Spinal cord (tissue), 10 donors: ENCODE data around the gene LRRN4CL. TPM values are rescaled to one million over a fixed set of nuclear protein-coding genes. Genes with fewer than 3 reads are reported as not detected.
A peak's percentile ranks its signal among the peaks of the same experiment; 100 is the strongest.
"Not testable (repeated sequence)": the region's sequence is repeated elsewhere in the genome, so short reads cannot be mapped to it uniquely, and the experiment has no call there.

ENCODE experiments used
- DNase-seq, 6 donors: peaks; one replicate each; pipeline versions ENCODE4 v3.0.0 to v3.0.0-alpha.2; 2013 to 2015; ENCODE audit warnings: low spot score in 6 of 6, low read depth in 4 of 6
- H3K27ac ChIP-seq: one replicate; pipeline ENCODE4 v1.5.1; 2013; ENCODE audit warnings: low read depth, low read length, control low read depth
- H3K27me3 ChIP-seq: one replicate; pipeline ENCODE4 v1.6.1; 2013; ENCODE audit warnings: low read length; ENCODE audit not compliant: control insufficient read depth, insufficient read depth
- H3K36me3 ChIP-seq: one replicate; pipeline ENCODE4 v1.6.1; 2013; ENCODE audit warnings: low read length; ENCODE audit not compliant: control insufficient read depth, insufficient read depth
- H3K4me1 ChIP-seq: one replicate; pipeline ENCODE4 v1.6.1; 2013; ENCODE audit warnings: low read length; ENCODE audit not compliant: control insufficient read depth, insufficient read depth
- H3K4me3 ChIP-seq: one replicate; pipeline ENCODE4 v1.5.1; 2013; ENCODE audit warnings: low read depth, low read length, control low read depth
- H3K9me3 ChIP-seq: one replicate; pipeline ENCODE4 v1.6.1; 2013; ENCODE audit warnings: low read length; ENCODE audit not compliant: control insufficient read depth, insufficient read depth
- WGBS: methylation state at CpG from one replicate; pipeline ENCODE4 v1.1.5; 2013; ENCODE audit warnings: missing lambda C conversion rate; ENCODE audit not compliant: insufficient coverage; 5-methylcytosine and 5-hydroxymethylcytosine counted together
- polyA plus RNA-seq, 2 donors: library from polyadenylated mRNA; unstranded; fragments of 120-200 nt; gene quantifications; one replicate each; pipeline ENCODE4 v1.2.1, GENCODE V29; 2013; ENCODE audit not compliant: insufficient read length in 2 of 2
- total RNA-seq, 2 donors: library from RNA; depleted of rRNA in 1 of 2; stranded (reverse); fragments of 120-200 nt in 1 of 2; fragments of >200 nt in 1 of 2; gene quantifications; one replicate each; pipeline versions ENCODE4 v1.2.3 to v1.2.4, GENCODE V29; 2013 to 2014
- donor health status: healthy.

LRRN4CL gene
- total and polyA plus RNA-seq, 4 donors, result 0.40 to 15.0 (median 3.2) TPM

- H3K9me3 ChIP-seq, result no peaks in the 10 kb centered on the region
- no peak for DNase-seq
- no peaks in the 10 kb centered on the region for H3K27me3 ChIP-seq
- peaks cover 44% of the 10 kb centered on the region for H3K4me1 ChIP-seq
- H3K36me3 ChIP-seq, result peaks cover 45% of the 10 kb centered on the region
- 41% methylated on average over 6 of the region's 7 CpGs for WGBS
- H3K4me3 ChIP-seq, result peak overlapping the region; percentile 83
- H3K27ac ChIP-seq, result peak overlapping the region; percentile 54
Measured at GRCh38 chr11:62705413-62705812, 16.1 kb upstream of the LRRN4CL start.

- not testable (repeated sequence) for H3K27ac ChIP-seq, H3K4me3 ChIP-seq, H3K9me3 ChIP-seq, H3K27me3 ChIP-seq, DNase-seq
- H3K4me1 ChIP-seq, result peaks cover 33% of the 10 kb centered on the region
- WGBS, result 88% methylated on average over 4 of the region's 4 CpGs
- peaks cover 51% of the 10 kb centered on the region for H3K36me3 ChIP-seq
Measured at GRCh38 chr11:62703921-62704320, 14.6 kb upstream of the LRRN4CL start.

DNA sequence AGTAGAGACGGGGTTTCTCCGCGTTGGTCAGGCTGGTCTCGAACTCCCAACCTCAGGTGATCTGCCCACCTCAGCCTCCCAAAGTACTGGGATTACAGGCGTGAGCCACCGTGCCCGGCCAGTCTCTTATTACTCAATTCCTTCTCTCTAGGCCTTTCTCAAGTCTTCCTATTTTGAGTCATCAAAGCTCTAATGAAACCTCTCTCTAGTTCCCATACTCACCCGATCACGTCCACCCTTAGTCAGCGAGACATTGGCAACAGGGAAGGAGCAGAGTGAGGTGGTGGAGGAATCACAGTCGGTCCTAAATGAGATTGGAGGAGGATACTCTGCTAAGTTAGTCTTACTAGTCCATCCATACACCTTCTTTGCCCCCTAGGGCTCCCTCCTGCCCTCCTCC is 12.9 kb upstream of the LRRN4CL start:
- 94% methylated on average over 3 of the region's 11 CpGs for WGBS
- H3K9me3 ChIP-seq, result no peaks in the 10 kb centered on the region
- no peak overlapping the region for H3K4me3 ChIP-seq
- H3K27ac ChIP-seq, result no peak overlapping the region
- peaks cover 58% of the 10 kb centered on the region for H3K36me3 ChIP-seq
- no peaks in the 10 kb centered on the region for H3K27me3 ChIP-seq
- peaks cover 18% of the 10 kb centered on the region for H3K4me1 ChIP-seq
- no peak for DNase-seq

GRCh38 chr11:62694455-62695167 is 5.3 kb upstream of the LRRN4CL start:
- peaks cover 64% of the 10 kb centered on the region for H3K36me3 ChIP-seq
- 52% methylated on average over 12 of the region's 14 CpGs for WGBS

GRCh38 chr11:62693624-62694023 is 4.3 kb upstream of the LRRN4CL start:
- H3K4me3 ChIP-seq, H3K4me1 ChIP-seq, H3K27ac ChIP-seq, DNase-seq, H3K27me3 ChIP-seq, H3K9me3 ChIP-seq: not testable (repeated sequence)
- H3K36me3 ChIP-seq, result peaks cover 68% of the 10 kb centered on the region
- no CpG with 5 or more reads among the region's 4 CpGs for WGBS

More at GRCh38 chr11:62694455-62695167, 5.3 kb upstream of the LRRN4CL start:
- no peak overlapping the region for H3K4me3 ChIP-seq
- H3K27ac ChIP-seq, result no peak overlapping the region
- H3K9me3 ChIP-seq, result no peaks in the 10 kb centered on the region
- peak in 4 of 6 donors; percentile 47 to 89 (median 72) for DNase-seq
- H3K27me3 ChIP-seq, result no peaks in the 10 kb centered on the region
- H3K4me1 ChIP-seq, result peaks cover 7% of the 10 kb centered on the region

GRCh38 chr11:62688491-62688890 is 839 bp downstream of the LRRN4CL start:
- Histone ChIP-seq H3K27me3 (peaks cover 11% of the 10 kb centered on the region), H3K9me3 (no peaks in the 10 kb centered on the region), H3K36me3 (peaks cover 49% of the 10 kb centered on the region), H3K4me3 (peak overlapping the region; percentile 12), H3K27ac (peak overlapping the region; percentile 50), H3K4me1 (peaks cover 10% of the 10 kb centered on the region)
- no peak for DNase-seq
- WGBS, result no CpG with 5 or more reads among the region's 1 CpG

DNA sequence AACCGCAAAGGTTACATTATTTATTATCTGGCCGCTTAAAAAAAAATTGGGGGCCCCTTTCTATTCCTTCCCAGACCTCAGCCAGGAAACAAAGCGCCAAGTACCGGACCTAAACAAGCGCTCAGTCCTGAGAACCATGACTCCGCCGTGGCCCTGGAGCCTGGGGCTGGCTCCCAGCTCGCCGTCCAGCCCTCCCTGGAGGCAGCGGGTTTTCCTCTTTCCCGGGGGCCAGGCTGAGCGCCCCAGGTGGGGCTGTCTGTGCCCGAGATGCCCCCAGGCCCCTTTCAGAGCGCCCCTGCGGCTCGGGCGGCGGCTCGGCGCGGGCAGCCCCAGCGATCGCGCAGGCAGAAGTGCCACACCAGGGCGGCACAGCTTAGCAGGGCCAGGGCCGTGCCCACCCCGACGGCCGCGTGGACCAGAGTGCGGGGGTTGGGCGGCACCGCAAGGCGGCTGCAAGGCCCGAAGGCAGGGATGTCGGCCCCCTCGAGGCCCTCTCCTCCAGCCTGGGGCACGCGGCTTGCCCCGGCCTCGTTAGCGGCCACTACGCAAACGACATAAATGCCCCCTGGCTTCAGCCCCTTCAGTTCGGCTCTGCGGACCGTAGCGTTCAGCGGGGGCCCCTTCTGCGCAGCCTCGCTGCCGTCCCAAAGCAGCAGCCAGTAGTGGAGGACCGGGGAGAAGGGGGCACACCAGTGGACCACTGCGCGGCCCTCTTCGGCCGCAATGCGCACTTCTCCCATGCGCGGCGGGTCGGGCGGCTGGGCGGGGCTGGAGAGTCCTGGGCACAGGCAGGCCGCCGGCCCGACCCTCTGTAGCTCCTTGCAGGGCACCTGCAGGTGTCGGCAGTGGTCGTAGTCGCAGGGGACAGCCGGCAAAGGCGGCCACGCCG is 1.6 kb downstream of the LRRN4CL start:
- H3K4me3 ChIP-seq, result peak overlapping the region; percentile 12
- WGBS, result 18% methylated on average over 74 of the region's 74 CpGs
- H3K36me3 ChIP-seq, result peaks cover 42% of the 10 kb centered on the region
- DNase-seq, result no peak
- H3K4me1 ChIP-seq, result peaks cover 10% of the 10 kb centered on the region
- peaks cover 11% of the 10 kb centered on the region for H3K27me3 ChIP-seq
- H3K9me3 ChIP-seq, result no peaks in the 10 kb centered on the region
- H3K27ac ChIP-seq, result no peak overlapping the region

GRCh38 chr11:62682518-62682917 is 6.8 kb downstream of the LRRN4CL start:
- 94% methylated on average over 4 of the region's 7 CpGs for WGBS
- DNase-seq, result no peak
- Histone ChIP-seq H3K4me3 (no peak overlapping the region), H3K36me3 (no peaks in the 10 kb centered on the region), H3K27ac (no peak overlapping the region), H3K9me3 (no peaks in the 10 kb centered on the region), H3K27me3 (peaks cover 2% of the 10 kb centered on the region), H3K4me1 (peaks cover 18% of the 10 kb centered on the region)

- peak in 2 of 6 donors; percentile 19 to 49 for DNase-seq
- 22% methylated on average over 1 of the region's 4 CpGs for WGBS
- no peak overlapping the region for H3K27ac ChIP-seq
Measured at GRCh38 chr11:62680825-62681240, 8.5 kb downstream of the LRRN4CL start.

More at GRCh38 chr11:62680825-62681240, 8.5 kb downstream of the LRRN4CL start:
- H3K36me3 ChIP-seq, result peaks cover 12% of the 10 kb centered on the region
- no peaks in the 10 kb centered on the region for H3K9me3 ChIP-seq
- peaks cover 20% of the 10 kb centered on the region for H3K4me1 ChIP-seq
- no peak overlapping the region for H3K4me3 ChIP-seq
- no peaks in the 10 kb centered on the region for H3K27me3 ChIP-seq
